Sciatic nerve (tissue), 2 donors: Measurements from ENCODE around the gene NUP98. TPM values are rescaled to one million over a fixed set of nuclear protein-coding genes. Genes with fewer than 3 reads are reported as not detected.
"Not testable (repeated sequence)": the region's sequence is repeated elsewhere in the genome, so short reads cannot be mapped to it uniquely, and the experiment has no call there.

Experiments used
- ATAC-seq: fragments of 200-7000 bp; cut with Tn5 transposase; one replicate; pipeline ENCODE4 v1.9.1; 2020; ENCODE audit warnings: mild to moderate bottlenecking, moderate library complexity
- DNase-seq: peaks from one replicate; pipeline ENCODE4 v3.0.0-alpha.2; 2020; ENCODE audit warnings: low spot score
- intact Hi-C: fragments of 100-400 bp; cut with DNase I; formaldehyde crosslinking; loops from one replicate; pipeline ENCODE4 v1.14.2; 2022
- total RNA-seq: library from RNA; stranded (reverse); fragmentation: NEBNext Ultra II Directional; extraction: Animal tissue kit (Norgen Biotek cat#: 25700); gene quantifications from one replicate; pipeline ENCODE4 v1.2.1, GENCODE V29; 2021
- donor health status: DM: no; HTN: no; CAD: no.
- donor health status: DM: no; HTN: no; CAD: no.

NUP98 gene
- total RNA-seq, 1 donor from 2014 or later, result 93.1 TPM

GRCh38 chr11:3660960-3661359 lies 136.4 kb downstream of the NUP98 start:
- DNase-seq (no peak), ATAC-seq (no peak)
- intact Hi-C loops, result no loop called here

- no peak for ATAC-seq
- intact Hi-C loops, result no loop called here
These were observed 137.5 kb downstream of the NUP98 start for GRCh38 chr11:3659595-3660515.

GRCh38 chr11:3658252-3658651 lies 139.1 kb downstream of the NUP98 start:
- intact Hi-C loops, result no loop called here
- no peak for DNase-seq

More at GRCh38 chr11:3659595-3660515, 137.5 kb downstream of the NUP98 start:
- DNase-seq, result no peak

GRCh38 chr11:3657331-3657730 lies 140.0 kb downstream of the NUP98 start:
- DNase-seq, intact Hi-C loops, ATAC-seq: not testable (repeated sequence)

More at GRCh38 chr11:3658252-3658651, 139.1 kb downstream of the NUP98 start:
- ATAC-seq, result no peak

- intact Hi-C loops, result no loop called here
- ATAC-seq, result no peak
- DNase-seq, result no peak
These were observed 141.8 kb downstream of the NUP98 start for GRCh38 chr11:3655547-3655946.

- ATAC-seq, intact Hi-C loops, DNase-seq: not testable (repeated sequence)
These were observed 144.8 kb downstream of the NUP98 start for GRCh38 chr11:3652514-3652913.

GRCh38 chr11:3649374-3649773 lies 148.0 kb downstream of the NUP98 start:
- ATAC-seq, intact Hi-C loops: not testable (repeated sequence)

GRCh38 chr11:3648843-3649242 lies 148.5 kb downstream of the NUP98 start:
- DNase-seq, intact Hi-C loops, ATAC-seq: not testable (repeated sequence)

More at GRCh38 chr11:3649374-3649773, 148.0 kb downstream of the NUP98 start:
- not testable (repeated sequence) for DNase-seq

- ATAC-seq (no peak), DNase-seq (no peak)
- intact Hi-C loops, result no loop called here
These were observed 151.8 kb downstream of the NUP98 start for GRCh38 chr11:3645552-3645951.

- ATAC-seq (no peak), DNase-seq (no peak)
- intact Hi-C loops, result no loop called here
These were observed 152.5 kb downstream of the NUP98 start, which contains the start of gene ART1 for GRCh38 chr11:3644817-3645235. ART1 (plus strand) TSS chr11:3645128; CDS start chr11:3659214, 14,086 bp downstream.

GRCh38 chr11:3643102-3643546 lies 154.2 kb downstream of the NUP98 start:
- intact Hi-C loops, ATAC-seq, DNase-seq: not testable (repeated sequence)

- peak; percentile 85 for DNase-seq
- intact Hi-C loops, result no loop called here
- ATAC-seq, result peak; percentile 95
These were observed 155.0 kb downstream of the NUP98 start for GRCh38 chr11:3642071-3642951.

GRCh38 chr11:3641701-3642070 lies 155.7 kb downstream of the NUP98 start, which contains the start of gene ART5:
ART5 (minus strand) TSS chr11:3641992; CDS start chr11:3641862, 130 bp downstream.
- intact Hi-C loops, result no loop called here
- no peak for DNase-seq
- no peak for ATAC-seq

- ATAC-seq (no peak), DNase-seq (no peak)
- intact Hi-C loops, result no loop called here
These were observed 156.2 kb downstream of the NUP98 start for GRCh38 chr11:3641191-3641590.

- intact Hi-C loops, result no loop called here
- DNase-seq, result no peak
- ATAC-seq, result no peak
These were observed 157.5 kb downstream of the NUP98 start for GRCh38 chr11:3639841-3640240.

- intact Hi-C loops, result no loop called here
- DNase-seq, result no peak
These were observed 158.8 kb downstream of the NUP98 start for GRCh38 chr11:3638513-3638912.

GRCh38 chr11:3637201-3637600 lies 160.2 kb downstream of the NUP98 start:
- no peak for DNase-seq
- no peak for ATAC-seq
- intact Hi-C loops, result no loop called here

More at GRCh38 chr11:3638513-3638912, 158.8 kb downstream of the NUP98 start:
- no peak for ATAC-seq

- intact Hi-C loops, result no loop called here
These were observed 161.5 kb downstream of the NUP98 start for GRCh38 chr11:3635641-3636375.

More at GRCh38 chr11:3635641-3636375, 161.5 kb downstream of the NUP98 start:
- ATAC-seq (no peak), DNase-seq (no peak)
